H9 (cell line): ENCODE measurements around the gene HEPHL1. TPM values are rescaled to one million over a fixed set of nuclear protein-coding genes. Genes with fewer than 3 reads are reported as not detected.

Experiments used
- DNase-seq: peaks from one replicate; pipeline ENCODE4 v3.0.0-alpha.2; 2017
- H2AFZ ChIP-seq: one replicate; pipeline ENCODE4 v1.6.1; 2013; ENCODE audit warnings: mild to moderate bottlenecking, low read length, control low read depth, moderate library complexity
- H2AK5ac ChIP-seq: 2 replicates; pipeline ENCODE4 v1.6.1; 2013; ENCODE audit warnings: low read length, control low read depth, mixed read lengths; ENCODE audit not compliant: insufficient read length
- H2BK120ac ChIP-seq: one replicate; pipeline ENCODE4 v1.6.1; 2013; ENCODE audit warnings: low read depth, mild to moderate bottlenecking, low read length, control low read depth, inconsistent platforms; ENCODE audit not compliant: poor library complexity, severe bottlenecking
- H2BK12ac ChIP-seq: 2 replicates; pipeline ENCODE4 v1.6.1; 2013; ENCODE audit warnings: low read length, control low read depth, mixed read lengths, low read depth; ENCODE audit not compliant: insufficient read length
- H2BK15ac ChIP-seq: 2 replicates; pipeline ENCODE4 v1.6.1; 2013; ENCODE audit warnings: low read depth, low read length, control low read depth
- H2BK20ac ChIP-seq: one replicate; pipeline ENCODE4 v1.6.1; 2013; ENCODE audit warnings: low read depth, mild to moderate bottlenecking, low read length, control low read depth, inconsistent platforms; ENCODE audit not compliant: poor library complexity, severe bottlenecking
- H2BK5ac ChIP-seq: 2 replicates; pipeline ENCODE4 v1.6.1; 2013; ENCODE audit warnings: low read length, control low read depth, mixed read lengths; ENCODE audit not compliant: insufficient read length
- H3K14ac ChIP-seq: 2 replicates; pipeline ENCODE4 v1.6.1; 2013; ENCODE audit warnings: low read length, control low read depth; ENCODE audit not compliant: insufficient read depth
- H3K18ac ChIP-seq: 2 replicates; pipeline ENCODE4 v1.6.1; 2013; ENCODE audit warnings: low read depth, mild to moderate bottlenecking, mixed read lengths, low read length, control low read depth; ENCODE audit not compliant: insufficient read length
- H3K23ac ChIP-seq: 2 replicates; pipeline ENCODE4 v1.6.1; 2013; ENCODE audit warnings: low read length, control low read depth, mixed read lengths, low read depth; ENCODE audit not compliant: insufficient read length
- H3K23me2 ChIP-seq: 2 replicates; pipeline ENCODE4 v1.6.1; 2013; ENCODE audit warnings: low read depth, mild to moderate bottlenecking, mixed read lengths, low read length, control low read depth; ENCODE audit not compliant: insufficient read length, poor library complexity, severe bottlenecking
- H3K27ac ChIP-seq: 2 replicates; pipeline ENCODE4 v1.5.1; 2013; ENCODE audit warnings: low read length, control low read depth, mixed read lengths, low read depth; ENCODE audit not compliant: insufficient read length
- H3K27me3 ChIP-seq: 2 replicates; pipeline ENCODE4 v1.6.1; 2013; ENCODE audit warnings: low read length, control low read depth, inconsistent platforms; ENCODE audit not compliant: insufficient read depth
- H3K4ac ChIP-seq: 2 replicates; pipeline ENCODE4 v1.6.1; 2013; ENCODE audit warnings: low read depth, mild to moderate bottlenecking, control low read depth, inconsistent platforms, low read length, moderate library complexity
- H3K4me1 ChIP-seq: 2 replicates; pipeline ENCODE4 v1.6.1; 2013; ENCODE audit warnings: low read length, control low read depth, inconsistent platforms; ENCODE audit not compliant: insufficient read depth
- H3K4me2 ChIP-seq: 2 replicates; pipeline ENCODE4 v1.6.1; 2013; ENCODE audit warnings: low read length, control low read depth, mixed read lengths; ENCODE audit not compliant: insufficient read length, insufficient read depth
- H3K56ac ChIP-seq: 2 replicates; pipeline ENCODE4 v1.6.1; 2013; ENCODE audit warnings: low read depth, mild to moderate bottlenecking, mixed read lengths, low read length, control low read depth; ENCODE audit not compliant: insufficient read length
- H3K79me1 ChIP-seq: 2 replicates; pipeline ENCODE4 v1.6.1; 2013; ENCODE audit warnings: low read depth, mild to moderate bottlenecking, moderate library complexity, low read length, control low read depth, inconsistent platforms; ENCODE audit not compliant: insufficient read depth, poor library complexity, severe bottlenecking
- H3K79me2 ChIP-seq: 2 replicates; pipeline ENCODE4 v1.6.1; 2013; ENCODE audit warnings: low read length, control low read depth, inconsistent platforms; ENCODE audit not compliant: insufficient read depth
- H3K9ac ChIP-seq: 2 replicates; pipeline ENCODE4 v1.6.1; 2013; ENCODE audit warnings: low read length, control low read depth, mixed read lengths; ENCODE audit not compliant: insufficient read length; ENCODE audit errors: extremely low read depth
- H3K9me3 ChIP-seq: one replicate; pipeline ENCODE4 v1.6.1; 2013; ENCODE audit warnings: low read depth, low read length, inconsistent platforms; ENCODE audit not compliant: control insufficient read depth
- H3T11ph ChIP-seq: one replicate; pipeline ENCODE4 v1.6.1; 2013; ENCODE audit warnings: mild to moderate bottlenecking, low read length, control low read depth, inconsistent platforms
- H4K20me1 ChIP-seq: one replicate; pipeline ENCODE4 v1.6.1; 2013; ENCODE audit not compliant: control insufficient read depth, insufficient read length, insufficient read depth
- H4K5ac ChIP-seq: 2 replicates; pipeline ENCODE4 v1.6.1; 2013; ENCODE audit warnings: low read depth, mild to moderate bottlenecking, mixed read lengths, low read length, control low read depth; ENCODE audit not compliant: insufficient read length
- H4K8ac ChIP-seq: replicated peaks from 2 replicates; pipeline ENCODE4 v1.6.1; 2013; ENCODE audit warnings: low read length, control low read depth, mixed read lengths, low read depth; ENCODE audit not compliant: insufficient read length
- H4K91ac ChIP-seq: 2 replicates; pipeline ENCODE4 v1.6.1; 2013; ENCODE audit warnings: low read depth, mild to moderate bottlenecking, moderate library complexity, mixed read lengths, low read length, control low read depth; ENCODE audit not compliant: insufficient read length
- H3K27ac Mint-ChIP-seq, 3 experiments: 2 replicates in 2 of 3; 3 replicates in 1 of 3; pipeline ENCODE4 v1.8.0; 2020 to 2021; ENCODE audit warnings: mixed read lengths in 3 of 3, mild to moderate bottlenecking in 1 of 3, moderate library complexity in 1 of 3
- H3K27me3 Mint-ChIP-seq: 2 replicates; pipeline ENCODE4 v1.8.0; 2021; ENCODE audit warnings: low read depth, mild to moderate bottlenecking, moderate library complexity, mixed read lengths
- H3K36me3 Mint-ChIP-seq, 3 experiments: 2 replicates in 2 of 3; 3 replicates in 1 of 3; pipeline ENCODE4 v1.8.0; 2020 to 2021; ENCODE audit warnings: low read depth in 3 of 3, mixed read lengths in 3 of 3; ENCODE audit not compliant: insufficient read depth in 1 of 3
- H3K4me1 Mint-ChIP-seq, 2 experiments: 2 replicates each; pipeline ENCODE4 v1.8.0; 2020; ENCODE audit warnings: mixed read lengths in 2 of 2
- H3K4me3 Mint-ChIP-seq, 2 experiments: 2 replicates in 1 of 2; 3 replicates in 1 of 2; pipeline ENCODE4 v1.8.0; 2020 to 2021; ENCODE audit warnings: mild to moderate bottlenecking in 2 of 2, mixed read lengths in 2 of 2, moderate library complexity in 1 of 2
- H3K9me3 Mint-ChIP-seq, 2 experiments: 2 replicates in 1 of 2; 3 replicates in 1 of 2; pipeline ENCODE4 v1.8.0; 2020; ENCODE audit warnings: mild to moderate bottlenecking in 2 of 2, mixed read lengths in 2 of 2, moderate library complexity in 1 of 2
- WGBS: extraction: QIAGEN DNeasy Blood & Tissue Kit; methylation state at CpG from one replicate; pipeline ENCODE4 v1.1.7; 2013; ENCODE audit warnings: missing lambda C conversion rate, low lambda C conversion rate, mixed read lengths; ENCODE audit not compliant: insufficient read length; ENCODE audit errors: extremely low coverage; 5-methylcytosine and 5-hydroxymethylcytosine counted together
- total RNA-seq: library from RNA; stranded (reverse); gene quantifications from 2 replicates; pipeline ENCODE4 v1.2.1, GENCODE V29; 2021
- TF ChIP-seq, protein P1 (sequence below): fragments of 200-600 bp; sonication (generic); conservative IDR thresholded peaks from 3 replicates; pipeline ENCODE4 v1.8.0; 2021; ENCODE audit warnings: antibody characterized with exemption, mild to moderate bottlenecking

The HEPHL1 gene
- total RNA-seq, 1 experiment from 2014 or later, result not detected

DNA sequence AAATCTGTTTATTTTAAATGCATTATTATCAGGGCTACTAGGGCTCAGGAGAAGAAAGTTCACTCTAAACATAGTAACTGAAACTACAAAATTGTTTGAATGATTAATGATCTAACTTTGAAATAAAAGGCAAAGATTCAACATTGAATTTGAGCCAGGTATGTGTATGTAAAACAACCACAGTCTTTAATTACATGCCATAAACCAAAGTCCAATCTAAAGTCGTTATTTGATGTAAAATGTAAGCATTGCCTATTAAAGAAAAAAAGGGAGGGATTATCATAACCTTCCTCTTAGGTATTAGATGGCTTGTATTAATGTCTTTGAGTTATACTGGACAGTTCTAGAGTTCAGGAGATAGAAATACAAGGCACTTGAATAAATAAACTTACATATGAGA, 82.3 kb downstream of the HEPHL1 start:
- Histone ChIP-seq H2BK120ac (no peak overlapping the region), H3K79me1 (no peaks in the 10 kb centered on the region), H3K4me2 (no peak overlapping the region), H2BK5ac (no peak overlapping the region), H3K9me3 (peaks cover 8% of the 10 kb centered on the region), H3K27me3 (no peaks in the 10 kb centered on the region), H3K79me2 (no peaks in the 10 kb centered on the region), H3K27ac (no peak overlapping the region), H3K4me1 (no peaks in the 10 kb centered on the region), H2BK15ac (no peak overlapping the region), H3K56ac (no peak overlapping the region), H3K9ac (no peak overlapping the region), H2AK5ac (no peak overlapping the region), H3T11ph (no peak overlapping the region), H3K23me2 (no peaks in the 10 kb centered on the region), H4K8ac (no peak overlapping the region), H2AFZ (no peak overlapping the region), H2BK12ac (no peak overlapping the region), H3K14ac (no peak overlapping the region), H4K20me1 (no peaks in the 10 kb centered on the region), H3K18ac (no peak overlapping the region), H3K23ac (no peak overlapping the region), H3K4ac (no peak overlapping the region), H4K91ac (no peak overlapping the region), H4K5ac (no peak overlapping the region), H2BK20ac (no peak overlapping the region)
- peaks cover 17 to 38% (median 20%) of the 10 kb centered on the region in 3 experiments for H3K36me3 Mint-ChIP-seq
- no peak overlapping the region for H3K27ac Mint-ChIP-seq
- peaks cover 8 to 13% of the 10 kb centered on the region in 2 experiments for H3K4me1 Mint-ChIP-seq
- WGBS, result no CpG with 5 or more reads among the region's 1 CpG
- no peak for DNase-seq
- peaks cover 3% of the 10 kb centered on the region; the same call in 1 of the 2 replicates for H3K27me3 Mint-ChIP-seq
- TF ChIP-seq, protein P1, sequence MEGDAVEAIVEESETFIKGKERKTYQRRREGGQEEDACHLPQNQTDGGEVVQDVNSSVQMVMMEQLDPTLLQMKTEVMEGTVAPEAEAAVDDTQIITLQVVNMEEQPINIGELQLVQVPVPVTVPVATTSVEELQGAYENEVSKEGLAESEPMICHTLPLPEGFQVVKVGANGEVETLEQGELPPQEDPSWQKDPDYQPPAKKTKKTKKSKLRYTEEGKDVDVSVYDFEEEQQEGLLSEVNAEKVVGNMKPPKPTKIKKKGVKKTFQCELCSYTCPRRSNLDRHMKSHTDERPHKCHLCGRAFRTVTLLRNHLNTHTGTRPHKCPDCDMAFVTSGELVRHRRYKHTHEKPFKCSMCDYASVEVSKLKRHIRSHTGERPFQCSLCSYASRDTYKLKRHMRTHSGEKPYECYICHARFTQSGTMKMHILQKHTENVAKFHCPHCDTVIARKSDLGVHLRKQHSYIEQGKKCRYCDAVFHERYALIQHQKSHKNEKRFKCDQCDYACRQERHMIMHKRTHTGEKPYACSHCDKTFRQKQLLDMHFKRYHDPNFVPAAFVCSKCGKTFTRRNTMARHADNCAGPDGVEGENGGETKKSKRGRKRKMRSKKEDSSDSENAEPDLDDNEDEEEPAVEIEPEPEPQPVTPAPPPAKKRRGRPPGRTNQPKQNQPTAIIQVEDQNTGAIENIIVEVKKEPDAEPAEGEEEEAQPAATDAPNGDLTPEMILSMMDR, result no peak
- peaks cover 29 to 35% of the 10 kb centered on the region in 2 experiments for H3K9me3 Mint-ChIP-seq
- no peak overlapping the region for H3K4me3 Mint-ChIP-seq
